Endothelial cell of umbilical vein (primary cell): Measurements from ENCODE around the gene PLEKHG1. TPM values are rescaled to one million over a fixed set of nuclear protein-coding genes. Genes with fewer than 3 reads are reported as not detected.

ENCODE experiments used
- BruUV-seq: library from RNA; stranded (reverse); fragments of 400-500 nt; replicated peaks from 2 replicates; lab custom pipeline; 2021; lab: Mats Ljungman, UMichigan
- CTCF ChIA-PET: fragments of 300-600, 350-600 bp; sonication (Branson Sonifier 250); formaldehyde crosslinking; loops from one replicate; lab custom pipeline; 2021; ENCODE audit warnings: antibody characterized with exemption, inconsistent platforms; lab: Charles Lee
- POLR2A ChIA-PET: fragments of 300-600, 350-600 bp; sonication (Branson Sonifier 250); formaldehyde crosslinking; loops from one replicate; lab custom pipeline; 2021; ENCODE audit warnings: antibody characterized with exemption, inconsistent platforms; lab: Charles Lee
- DNase-seq: peaks from one replicate; pipeline ENCODE4 v3.0.0-alpha.2; 2011; ENCODE audit warnings: low read depth, low spot score
- FAIRE-seq: peaks from 2 replicates; lab custom pipeline; 2011; peaks lifted over from hg19 to GRCh38; lab: Jason Lieb, UNC
- H2AFZ ChIP-seq: 2 replicates; pipeline ENCODE4 v1.6.0; 2012; ENCODE audit warnings: low read depth, low read length, control low read depth, inconsistent platforms
- H3K27ac ChIP-seq: 2 replicates; pipeline ENCODE4 v1.5.1; 2011; ENCODE audit warnings: low read depth, mild to moderate bottlenecking, control low read depth, low read length, moderate library complexity; ENCODE audit not compliant: insufficient read depth
- H3K27me3 ChIP-seq, 2 experiments: 2 replicates each; pipeline versions ENCODE4 v1.6.0 to v1.6.1; 2011; ENCODE audit warnings: low read length in 2 of 2, mixed read lengths in 1 of 2; ENCODE audit not compliant: control insufficient read depth in 2 of 2, insufficient read depth in 2 of 2
- H3K36me3 ChIP-seq, 2 experiments: 2 replicates in 1 of 2; 3 replicates in 1 of 2; pipeline ENCODE4 v1.5.1; 2011; ENCODE audit warnings: low read length in 2 of 2, mild to moderate bottlenecking in 1 of 2, moderate library complexity in 1 of 2; ENCODE audit not compliant: control insufficient read depth in 2 of 2, insufficient read depth in 2 of 2; ENCODE audit errors: extremely low read depth in 1 of 2
- H3K4me1 ChIP-seq: 3 replicates; pipeline ENCODE4 v1.5.1; 2011; ENCODE audit warnings: mild to moderate bottlenecking, low read length; ENCODE audit not compliant: control insufficient read depth, insufficient read depth; ENCODE audit errors: extremely low read depth
- H3K4me2 ChIP-seq: 2 replicates; pipeline ENCODE4 v1.6.1; 2011; ENCODE audit warnings: low read length, control low read depth, mixed read lengths; ENCODE audit not compliant: insufficient read depth
- H3K4me3 ChIP-seq, 3 experiments: fragments of 200-600 bp in 1 of 3; sonication (generic), shearing (Covaris generic) in 1 of 3; replicated peaks in 1 of 3; 2 replicates each; pipeline ENCODE4 v1.5.1; 2011 to 2016; ENCODE audit warnings: control low read depth in 3 of 3, low read length in 3 of 3, mild to moderate bottlenecking in 2 of 3, inconsistent platforms in 1 of 3, low read depth in 1 of 3, moderate library complexity in 1 of 3; ENCODE audit not compliant: insufficient read depth in 1 of 3
- H3K79me2 ChIP-seq: 2 replicates; pipeline ENCODE4 v1.6.0; 2012; ENCODE audit warnings: low read length, inconsistent platforms; ENCODE audit not compliant: control insufficient read depth, insufficient read depth
- H3K9ac ChIP-seq: replicated peaks from 2 replicates; pipeline ENCODE3; 2011; ENCODE audit warnings: low read length, control low read depth; ENCODE audit not compliant: insufficient read depth; ENCODE audit errors: extremely low read depth
- H3K9me1 ChIP-seq: replicated peaks from 3 replicates; pipeline ENCODE4 v1.6.0; 2011; ENCODE audit warnings: mild to moderate bottlenecking, low read length; ENCODE audit not compliant: control insufficient read depth, insufficient read depth; ENCODE audit errors: extremely low read depth
- H3K9me3 ChIP-seq: replicated peaks from 2 replicates; pipeline ENCODE4 v1.5.1; 2012; ENCODE audit warnings: low read length, inconsistent platforms; ENCODE audit not compliant: control insufficient read depth, insufficient read depth
- H4K20me1 ChIP-seq: replicated peaks from 2 replicates; pipeline ENCODE3; 2011; ENCODE audit warnings: mild to moderate bottlenecking, low read length; ENCODE audit not compliant: control insufficient read depth, insufficient read depth; ENCODE audit errors: extremely low read depth
- EZH2 ChIP-seq: IDR thresholded peaks from 2 replicates; pipeline ENCODE4 v1.6.1; 2012; ENCODE audit warnings: borderline replicate concordance, low read depth, mild to moderate bottlenecking, moderate library complexity, low read length, inconsistent platforms; ENCODE audit not compliant: severe bottlenecking
- GATA2 ChIP-seq: IDR thresholded peaks from 2 replicates; pipeline ENCODE4 v1.7.0; 2011; ENCODE audit warnings: low read depth, mild to moderate bottlenecking, moderate library complexity, mixed read lengths, low read length; ENCODE audit not compliant: insufficient read length, insufficient read depth
- MYC ChIP-seq: IDR thresholded peaks from one replicate; pipeline ENCODE4 v1.6.1; 2011; ENCODE audit warnings: mild to moderate bottlenecking, low read depth, low read length
- POLR2AphosphoS5 ChIP-seq: IDR thresholded peaks from 2 replicates; pipeline ENCODE4 v1.6.1; 2012; ENCODE audit warnings: low read depth, mild to moderate bottlenecking, control low read depth, low read length, moderate library complexity; ENCODE audit not compliant: insufficient read depth
- dilution Hi-C: fragments of 300-500 bp; cut with MboI; formaldehyde crosslinking; loops from one replicate; pipeline ENCODE4 v1.15.0; 2019; ENCODE audit warnings: low sequenced_read_pairs; ENCODE audit not compliant: extremely low pct_ligation_motif_present
- intact Hi-C: fragments of 100-400 bp; cut with micrococcal nuclease; formaldehyde crosslinking; loops from one replicate; pipeline ENCODE4 v1.10.0; 2022
- polyA plus RNA-seq, 4 experiments: library from polyadenylated mRNA; depleted of rRNA in 3 of 4; stranded (reverse) in 3 of 4; unstranded in 1 of 4; fragments of >200 nt; gene quantifications; 2 replicates each; pipeline versions ENCODE4 v1.2.1 to v1.2.3, GENCODE V29; 2011 to 2012; ENCODE audit warnings: missing spikeins in 1 of 4
- total RNA-seq: library from RNA; stranded (reverse); gene quantifications from 2 replicates; pipeline ENCODE4 v1.2.3, GENCODE V29; 2021

Gene PLEKHG1
- total and polyA plus RNA-seq, 2 donors (not counting 3 experiments of a cell fraction or from before 2014, with no cell fraction given), result 8.8 to 62.5 TPM

DNA sequence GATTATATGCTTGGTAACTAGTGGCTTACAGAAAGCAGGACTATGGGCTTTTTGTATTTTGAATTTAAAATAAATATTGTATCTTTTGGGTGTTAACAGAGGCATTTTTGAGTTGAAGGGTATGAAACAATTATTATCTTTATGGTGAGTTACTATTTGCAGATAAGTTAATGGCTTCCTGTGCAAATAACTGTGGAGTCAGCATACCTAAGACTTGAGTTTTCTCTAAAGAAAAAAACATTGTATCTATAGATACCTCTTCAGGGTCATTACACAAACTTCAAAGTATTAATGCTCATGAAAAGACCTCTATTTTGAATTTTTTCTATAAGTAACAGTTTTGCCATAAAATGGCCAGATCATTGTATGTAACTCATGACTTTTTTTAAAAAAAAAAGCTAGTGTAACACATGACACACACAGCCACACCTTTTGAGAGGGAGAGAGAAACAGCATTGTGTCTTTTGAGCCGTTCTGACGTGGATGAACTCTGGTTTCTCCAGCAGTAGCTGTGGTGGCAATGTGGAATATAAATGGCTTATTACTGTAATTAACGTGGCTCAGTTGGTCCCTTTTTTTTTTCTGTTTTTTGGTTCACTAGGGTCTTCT, 36.3 kb downstream of the PLEKHG1 start:
- dilution Hi-C loops (no loop called here), intact Hi-C loops (no loop called here)
- no peak for FAIRE-seq
- ChIA-PET POLR2A (no interaction called here), CTCF (interaction anchor here (0.7 to 1.6 kb wide), 4 partner anchors 17 to 240 kb away, joined by 3 to 5 read pairs (median 4); no protein-coding TSS in a partner anchor)
- Histone ChIP-seq H3K27ac (no peak overlapping the region), H3K4me3 (no peak overlapping the region), H3K27me3 (no peaks in the 10 kb centered on the region), H2AFZ (no peak overlapping the region), H3K4me2 (no peak overlapping the region), H4K20me1 (no peaks in the 10 kb centered on the region), H3K79me2 (no peaks in the 10 kb centered on the region), H3K4me1 (no peaks in the 10 kb centered on the region), H3K9me3 (no peaks in the 10 kb centered on the region), H3K36me3 (no peaks in the 10 kb centered on the region), H3K9me1 (no peaks in the 10 kb centered on the region), H3K9ac (no peak overlapping the region)
- no TSS peak for BruUV-seq
- TF ChIP-seq MYC (no peak), EZH2 (no peak)
- DNase-seq, result no peak

DNA sequence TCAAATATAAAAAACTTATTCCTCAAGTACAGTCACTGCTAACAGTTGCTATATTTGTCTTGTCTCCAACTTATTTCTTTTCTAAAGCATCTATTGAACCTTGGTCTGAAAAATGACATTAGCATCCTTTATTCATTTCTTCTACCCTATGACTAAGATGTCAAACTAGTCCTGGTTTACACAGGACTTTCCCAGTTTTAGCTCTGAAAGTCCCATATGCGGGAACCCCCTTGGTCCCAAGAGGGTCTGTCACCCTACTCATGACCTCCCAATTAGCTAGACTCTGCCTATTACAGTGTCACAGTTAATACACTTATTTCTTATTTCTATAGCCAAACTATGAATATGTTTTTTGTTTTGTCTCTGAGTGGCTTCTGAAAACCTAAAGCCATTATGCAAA, 37.1 kb downstream of the PLEKHG1 start:
- H3K4me3 ChIP-seq, result no peak overlapping the region
- no peak overlapping the region for H3K4me2 ChIP-seq
- H3K9me1 ChIP-seq, result no peaks in the 10 kb centered on the region
- no peak overlapping the region for H3K9ac ChIP-seq
- no peaks in the 10 kb centered on the region for H4K20me1 ChIP-seq
- H3K36me3 ChIP-seq, result no peaks in the 10 kb centered on the region
- no peaks in the 10 kb centered on the region for H3K79me2 ChIP-seq
- peaks cover 7% of the 10 kb centered on the region for H3K4me1 ChIP-seq
- H2AFZ ChIP-seq, result no peak overlapping the region
- DNase-seq (no peak), FAIRE-seq (no peak)
- ChIA-PET CTCF (interaction anchor here (1.5 kb wide), 1 partner anchor 218 kb away, joined by 5 read pairs; no protein-coding TSS in a partner anchor), POLR2A (no interaction called here)
- no peaks in the 10 kb centered on the region for H3K9me3 ChIP-seq
- no peak overlapping the region for H3K27ac ChIP-seq
- no peaks in the 10 kb centered on the region for H3K27me3 ChIP-seq
- TF ChIP-seq POLR2AphosphoS5 (no peak), EZH2 (no peak), GATA2 (no peak)
- dilution Hi-C loops (no loop called here), intact Hi-C loops (no loop called here)
- BruUV-seq, result no TSS peak
